Chondrocyte (in vitro differentiated cells): ENCODE data around the gene COL4A4. TPM values are rescaled to one million over a fixed set of nuclear protein-coding genes. Genes with fewer than 3 reads are reported as not detected.

Experiments
- DNase-seq: peaks from one replicate; pipeline ENCODE4 v3.0.0; 2021; ENCODE audit warnings: mixed read lengths, low spot score
- H3K27ac Mint-ChIP-seq: one replicate; pipeline ENCODE4 v1.8.0; 2021; ENCODE audit warnings: mild to moderate bottlenecking, moderate library complexity, mixed read lengths; ENCODE audit not compliant: unreplicated experiment
- H3K27me3 Mint-ChIP-seq: 2 replicates; pipeline ENCODE4 v1.8.0; 2021; ENCODE audit warnings: low read depth, mixed read lengths
- H3K36me3 Mint-ChIP-seq: 2 replicates; pipeline ENCODE4 v1.8.0; 2021; ENCODE audit warnings: low read depth, mixed read lengths
- H3K4me1 Mint-ChIP-seq: 2 replicates; pipeline ENCODE4 v1.8.0; 2021; ENCODE audit warnings: low read depth, mild to moderate bottlenecking, mixed read lengths
- H3K4me3 Mint-ChIP-seq: one replicate; pipeline ENCODE4 v1.8.0; 2021; ENCODE audit warnings: mild to moderate bottlenecking, moderate library complexity, mixed read lengths; ENCODE audit not compliant: unreplicated experiment
- H3K9me3 Mint-ChIP-seq: 2 replicates; pipeline ENCODE4 v1.8.0; 2021; ENCODE audit warnings: low read depth, mixed read lengths
- total RNA-seq: library from RNA; stranded (reverse); gene quantifications from 3 replicates; pipeline ENCODE4 v1.2.1, GENCODE V29; 2021
- TF ChIP-seq, protein P1 (sequence below): fragments of 200-600 bp; sonication (generic); IDR thresholded peaks from 2 replicates; pipeline ENCODE4 v1.5.0; 2021; ENCODE audit warnings: antibody characterized with exemption, mild to moderate bottlenecking, moderate library complexity

Gene COL4A4
- total RNA-seq, 1 donor from 2014 or later, result 7.3 TPM

DNA sequence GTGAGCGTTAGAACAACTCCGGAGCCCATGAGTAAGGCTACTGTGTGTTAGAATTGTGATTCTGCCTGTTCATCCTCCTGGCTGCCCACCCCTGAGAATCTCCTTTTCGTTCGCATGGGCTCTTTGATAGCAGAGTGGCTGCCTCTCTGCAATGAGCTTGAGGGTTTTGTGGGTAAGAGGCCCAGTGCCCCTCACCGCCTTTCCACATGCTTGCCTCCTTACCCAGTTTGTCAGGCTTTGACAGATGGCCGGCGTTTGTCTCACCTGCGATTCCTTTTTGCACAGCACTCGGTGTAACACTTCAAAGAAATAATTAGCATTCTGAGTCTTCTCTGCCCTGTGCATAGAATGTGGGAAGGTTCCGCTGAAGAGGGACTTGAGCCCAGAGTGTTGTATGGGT is 190.2 kb downstream of the COL4A4 start:
- H3K27me3 Mint-ChIP-seq, result no peaks in the 10 kb centered on the region
- no peak overlapping the region for H3K4me3 Mint-ChIP-seq
- TF ChIP-seq, protein P1, sequence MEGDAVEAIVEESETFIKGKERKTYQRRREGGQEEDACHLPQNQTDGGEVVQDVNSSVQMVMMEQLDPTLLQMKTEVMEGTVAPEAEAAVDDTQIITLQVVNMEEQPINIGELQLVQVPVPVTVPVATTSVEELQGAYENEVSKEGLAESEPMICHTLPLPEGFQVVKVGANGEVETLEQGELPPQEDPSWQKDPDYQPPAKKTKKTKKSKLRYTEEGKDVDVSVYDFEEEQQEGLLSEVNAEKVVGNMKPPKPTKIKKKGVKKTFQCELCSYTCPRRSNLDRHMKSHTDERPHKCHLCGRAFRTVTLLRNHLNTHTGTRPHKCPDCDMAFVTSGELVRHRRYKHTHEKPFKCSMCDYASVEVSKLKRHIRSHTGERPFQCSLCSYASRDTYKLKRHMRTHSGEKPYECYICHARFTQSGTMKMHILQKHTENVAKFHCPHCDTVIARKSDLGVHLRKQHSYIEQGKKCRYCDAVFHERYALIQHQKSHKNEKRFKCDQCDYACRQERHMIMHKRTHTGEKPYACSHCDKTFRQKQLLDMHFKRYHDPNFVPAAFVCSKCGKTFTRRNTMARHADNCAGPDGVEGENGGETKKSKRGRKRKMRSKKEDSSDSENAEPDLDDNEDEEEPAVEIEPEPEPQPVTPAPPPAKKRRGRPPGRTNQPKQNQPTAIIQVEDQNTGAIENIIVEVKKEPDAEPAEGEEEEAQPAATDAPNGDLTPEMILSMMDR, result no peak
- no peaks in the 10 kb centered on the region for H3K36me3 Mint-ChIP-seq
- no peak overlapping the region for H3K27ac Mint-ChIP-seq
- DNase-seq, result no peak
- no peaks in the 10 kb centered on the region for H3K9me3 Mint-ChIP-seq
- peaks cover 29% of the 10 kb centered on the region for H3K4me1 Mint-ChIP-seq

DNA sequence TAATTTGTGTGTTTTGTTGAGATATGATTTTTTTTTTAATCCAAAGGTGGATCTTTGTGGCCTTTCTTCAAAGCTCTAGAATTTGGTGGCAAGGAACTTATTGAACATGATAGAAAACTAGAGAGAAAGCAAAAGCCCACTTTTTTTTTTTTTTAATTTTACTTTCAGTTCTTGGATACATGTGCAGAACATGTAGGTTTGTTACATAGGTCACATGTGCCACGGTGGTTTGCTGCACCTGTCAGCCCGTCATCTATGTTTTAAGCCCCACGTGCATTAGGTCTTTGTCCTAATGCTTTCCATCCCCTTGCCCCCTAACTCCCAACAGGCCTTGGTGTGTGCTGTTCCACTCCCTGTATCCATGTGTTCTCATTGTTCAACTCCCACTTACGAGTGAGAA is 192.2 kb downstream of the COL4A4 start:
- TF ChIP-seq, protein P1, result no peak
- Mint-ChIP-seq H3K27me3 (no peaks in the 10 kb centered on the region), H3K4me3 (no peak overlapping the region), H3K36me3 (no peaks in the 10 kb centered on the region), H3K27ac (no peak overlapping the region), H3K9me3 (no peaks in the 10 kb centered on the region), H3K4me1 (peaks cover 18% of the 10 kb centered on the region)
- no peak for DNase-seq

DNA sequence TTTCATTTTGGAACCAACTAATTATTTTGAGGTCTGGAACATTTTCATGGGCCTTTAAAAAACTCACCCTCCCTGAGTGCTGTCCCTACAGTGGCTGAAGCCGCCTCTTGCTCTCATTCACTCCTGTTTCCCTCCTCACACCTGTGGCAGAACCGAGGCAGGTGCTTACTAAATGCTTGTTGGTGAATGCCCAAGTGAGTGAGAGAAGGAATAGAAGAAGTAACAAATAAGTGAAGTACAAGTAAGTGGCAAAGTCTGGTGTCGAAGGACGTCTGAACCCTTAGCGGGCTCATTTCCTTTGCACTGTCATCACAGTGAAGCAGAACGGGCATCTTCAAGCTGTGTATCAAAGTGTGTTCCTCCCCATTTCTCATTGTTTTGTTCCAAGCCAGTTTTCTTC is 192.9 kb downstream of the COL4A4 start:
- Mint-ChIP-seq H3K4me3 (no peak overlapping the region), H3K27me3 (no peaks in the 10 kb centered on the region), H3K27ac (no peak overlapping the region), H3K36me3 (no peaks in the 10 kb centered on the region), H3K9me3 (no peaks in the 10 kb centered on the region), H3K4me1 (peaks cover 18% of the 10 kb centered on the region)
- DNase-seq, result no peak
- TF ChIP-seq, protein P1, result no peak

DNA sequence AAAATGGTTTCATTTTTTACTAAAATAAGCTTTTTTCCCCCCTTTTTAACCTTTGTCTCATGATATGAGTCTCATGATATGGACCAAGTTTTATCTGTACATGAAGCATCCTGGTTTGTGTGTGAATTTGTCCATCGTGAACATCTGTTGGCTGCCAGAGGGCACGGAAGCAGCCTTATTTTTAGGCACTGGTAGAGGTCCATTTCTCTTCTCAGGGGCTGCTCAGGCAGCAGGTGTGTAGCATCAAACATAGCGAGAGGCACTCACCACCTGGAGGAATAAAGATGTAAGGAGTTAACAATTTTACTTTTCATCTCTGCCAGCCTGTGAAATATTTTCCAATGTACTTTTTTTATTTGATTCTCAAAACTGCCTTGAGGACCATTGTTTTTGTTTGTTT is 193.6 kb downstream of the COL4A4 start:
- no peak for DNase-seq
- Mint-ChIP-seq H3K9me3 (no peaks in the 10 kb centered on the region), H3K4me3 (no peak overlapping the region), H3K36me3 (no peaks in the 10 kb centered on the region), H3K27ac (no peak overlapping the region), H3K27me3 (no peaks in the 10 kb centered on the region), H3K4me1 (peaks cover 18% of the 10 kb centered on the region)
- TF ChIP-seq, protein P1, result no peak

DNA sequence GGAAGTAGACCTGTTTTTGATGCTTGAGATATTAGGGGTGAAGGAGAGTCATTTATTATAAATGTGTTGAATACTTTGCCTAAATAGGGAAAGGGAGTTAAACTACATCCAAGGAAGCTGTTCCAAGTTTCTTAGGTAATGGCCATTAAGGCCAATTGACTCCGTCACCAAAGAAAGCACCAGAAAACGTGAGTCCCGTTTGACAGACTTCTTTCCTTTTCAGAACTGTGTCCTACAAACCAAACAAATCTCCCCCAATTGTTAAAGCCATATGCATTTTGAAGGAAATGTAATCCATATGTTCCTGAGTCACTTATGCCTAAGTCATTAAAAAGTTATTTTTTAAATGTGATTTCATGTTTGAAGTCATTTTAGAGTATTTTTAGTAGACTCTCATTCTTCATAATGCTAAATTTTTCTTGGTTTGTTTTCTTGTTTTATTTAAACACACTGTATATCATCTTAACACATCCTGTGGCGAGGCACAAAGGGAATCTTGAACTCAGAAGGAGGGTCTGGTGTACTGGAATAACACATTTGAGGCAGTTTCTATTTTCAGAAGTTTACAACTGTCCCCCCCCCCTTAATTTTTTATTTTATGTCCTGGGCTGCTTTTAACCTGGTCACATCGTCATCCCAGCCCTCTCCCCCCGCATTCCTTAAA is 194.5 kb downstream of the COL4A4 start:
- H3K4me1 Mint-ChIP-seq, result peaks cover 18% of the 10 kb centered on the region
- no peaks in the 10 kb centered on the region for H3K36me3 Mint-ChIP-seq
- TF ChIP-seq, protein P1, result no peak
- DNase-seq, result no peak
- H3K27ac Mint-ChIP-seq, result no peak overlapping the region
- no peak overlapping the region for H3K4me3 Mint-ChIP-seq
- no peaks in the 10 kb centered on the region for H3K9me3 Mint-ChIP-seq
- H3K27me3 Mint-ChIP-seq, result no peaks in the 10 kb centered on the region
